ENCODE results near the gene CRADD.

DNA sequence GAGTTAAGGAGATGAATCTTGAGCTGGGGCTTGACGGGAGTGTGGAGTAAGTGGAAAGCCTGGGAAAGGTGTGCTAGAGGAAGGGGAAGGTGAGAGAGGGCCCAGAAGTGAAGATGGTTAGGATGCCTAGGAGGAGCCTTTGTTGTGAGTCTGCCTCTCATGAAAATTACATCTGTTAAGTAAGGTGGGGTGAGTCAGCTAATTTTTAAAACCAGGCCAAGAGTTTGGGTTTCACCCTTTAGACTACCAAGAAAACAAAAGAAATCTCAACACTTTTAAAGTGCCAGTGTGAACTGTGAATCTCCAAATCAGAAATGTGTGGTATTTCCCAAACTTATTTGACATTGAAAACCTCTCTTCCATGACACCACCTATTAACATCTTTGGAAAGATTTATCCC lies 185.2 kb downstream of the CRADD start:
- TF ChIP-seq, protein P1, sequence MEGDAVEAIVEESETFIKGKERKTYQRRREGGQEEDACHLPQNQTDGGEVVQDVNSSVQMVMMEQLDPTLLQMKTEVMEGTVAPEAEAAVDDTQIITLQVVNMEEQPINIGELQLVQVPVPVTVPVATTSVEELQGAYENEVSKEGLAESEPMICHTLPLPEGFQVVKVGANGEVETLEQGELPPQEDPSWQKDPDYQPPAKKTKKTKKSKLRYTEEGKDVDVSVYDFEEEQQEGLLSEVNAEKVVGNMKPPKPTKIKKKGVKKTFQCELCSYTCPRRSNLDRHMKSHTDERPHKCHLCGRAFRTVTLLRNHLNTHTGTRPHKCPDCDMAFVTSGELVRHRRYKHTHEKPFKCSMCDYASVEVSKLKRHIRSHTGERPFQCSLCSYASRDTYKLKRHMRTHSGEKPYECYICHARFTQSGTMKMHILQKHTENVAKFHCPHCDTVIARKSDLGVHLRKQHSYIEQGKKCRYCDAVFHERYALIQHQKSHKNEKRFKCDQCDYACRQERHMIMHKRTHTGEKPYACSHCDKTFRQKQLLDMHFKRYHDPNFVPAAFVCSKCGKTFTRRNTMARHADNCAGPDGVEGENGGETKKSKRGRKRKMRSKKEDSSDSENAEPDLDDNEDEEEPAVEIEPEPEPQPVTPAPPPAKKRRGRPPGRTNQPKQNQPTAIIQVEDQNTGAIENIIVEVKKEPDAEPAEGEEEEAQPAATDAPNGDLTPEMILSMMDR (IDR thresholded peaks at IDR 0.05; ENCODE audit: borderline replicate concordance, extremely low read depth, low read length, poor library complexity, severe bottlenecking), result no peak
- no peak for TF ChIP-seq EZH2 (IDR thresholded peaks at IDR 0.05; ENCODE audit: borderline replicate concordance, low read depth, low read length, severe bottlenecking)

Data from DND-41 (cell line).